Smooth muscle cell (in vitro differentiated cells): ENCODE measurements around the gene DPEP2. TPM values are rescaled to one million over a fixed set of nuclear protein-coding genes. Genes with fewer than 3 reads are reported as not detected.

Experiments
- DNase-seq: peaks from one replicate; lab custom pipeline; 2025; ENCODE audit not compliant: unreplicated experiment; lab: John Stamatoyannopoulos, UW
- H2AFZ ChIP-seq: fragments of 200-600 bp; sonication (generic); 2 replicates; pipeline ENCODE4 v1.6.0; 2016; ENCODE audit warnings: antibody characterized with exemption, low read depth, mild to moderate bottlenecking
- H3F3A ChIP-seq: fragments of 200-600 bp; sonication (generic); 2 replicates; pipeline ENCODE4 v1.6.0; 2017; ENCODE audit warnings: antibody characterized with exemption, low read depth
- H3K27ac ChIP-seq: fragments of 200-600 bp; sonication (generic); 2 replicates; pipeline ENCODE4 v1.5.1; 2016; ENCODE audit warnings: low read depth, mild to moderate bottlenecking
- H3K27me3 ChIP-seq: fragments of 200-600 bp; sonication (generic); 2 replicates; pipeline ENCODE4 v1.6.1; 2016; ENCODE audit warnings: low read depth, mild to moderate bottlenecking
- H3K36me3 ChIP-seq: fragments of 200-600 bp; sonication (generic); 2 replicates; pipeline ENCODE4 v1.5.1; 2016; ENCODE audit warnings: low read depth
- H3K4me1 ChIP-seq: fragments of 200-600 bp; sonication (generic); 2 replicates; pipeline ENCODE4 v1.5.1; 2016; ENCODE audit warnings: low read depth
- H3K4me2 ChIP-seq: fragments of 200-600 bp; sonication (generic); 2 replicates; pipeline ENCODE4 v1.6.0; 2016; ENCODE audit warnings: mild to moderate bottlenecking
- H3K4me3 ChIP-seq: fragments of 200-600 bp; sonication (generic); 2 replicates; pipeline ENCODE4 v1.5.1; 2016; ENCODE audit warnings: mild to moderate bottlenecking
- H3K79me2 ChIP-seq: fragments of 200-600 bp; sonication (generic); 2 replicates; pipeline ENCODE4 v1.6.0; 2016; ENCODE audit warnings: low read depth, mild to moderate bottlenecking
- H3K9ac ChIP-seq: fragments of 200-600 bp; sonication (generic); 2 replicates; pipeline ENCODE4 v1.6.0; 2016; ENCODE audit warnings: low read depth
- H3K9me3 ChIP-seq: fragments of 200-600 bp; sonication (generic); replicated peaks from 2 replicates; pipeline ENCODE4 v1.5.1; 2016; ENCODE audit warnings: low read depth
- H4K20me1 ChIP-seq: fragments of 200-600 bp; sonication (generic); 2 replicates; pipeline ENCODE4 v1.6.0; 2016; ENCODE audit warnings: low read depth
- CTCF ChIP-seq: fragments of 200-600 bp; sonication (generic); IDR thresholded peaks from 2 replicates; pipeline ENCODE4 v1.5.1; 2017; ENCODE audit warnings: borderline replicate concordance, mild to moderate bottlenecking, antibody characterized with exemption; ENCODE audit not compliant: insufficient read depth, poor library complexity, severe bottlenecking
- WGBS: methylation state at CpG from one replicate; pipeline ENCODE4 v1.1.7; 2016; ENCODE audit warnings: low lambda C conversion rate; 5-methylcytosine and 5-hydroxymethylcytosine counted together
- polyA plus RNA-seq: library from polyadenylated mRNA; unstranded; fragments of >200 nt; fragmentation: Nextera tagmentation; extraction: Ambion mirVana; gene quantifications from 2 replicates; pipeline ENCODE4 v1.2.1, GENCODE V29; 2016
- total RNA-seq: library from RNA; depleted of rRNA; stranded (reverse); fragments of >200 nt; gene quantifications from 2 replicates; pipeline ENCODE4 v1.2.3, GENCODE V29; 2014

DPEP2 gene
- total and polyA plus RNA-seq, 2 experiments from 2014 or later: not detected

- H3K4me1 ChIP-seq: no peaks in the 10 kb centered on the region
- H3K4me2 ChIP-seq: no peak within 1 kb of the TSS
- no peak for TF ChIP-seq CTCF
- H3K9ac ChIP-seq: no peak within 1 kb of the TSS
- H3K4me3 ChIP-seq: no peak within 1 kb of the TSS
- no peaks in the 10 kb centered on the region for H3K36me3 ChIP-seq
- no peak within 1 kb of the TSS for H2AFZ ChIP-seq
- H3K79me2 ChIP-seq: no peaks in the 10 kb centered on the region
- no peak within 1 kb of the TSS for H3K27ac ChIP-seq
- 84% methylated on average over 20 of the region's 23 CpGs for WGBS
- no peaks in the 10 kb centered on the region for H3K9me3 ChIP-seq
- DNase-seq: no peak
- H3K27me3 ChIP-seq: no peaks in the 10 kb centered on the region
- H3F3A ChIP-seq: peaks cover 20% of the 10 kb centered on the region
- peaks cover 100% of the 10 kb centered on the region for H4K20me1 ChIP-seq
These were observed 55.4 kb downstream of the DPEP2 start, which contains the start of gene LCAT for GRCh38 chr16:67943619-67944504. Gene LCAT (minus strand): TSS chr16:67944120. CDS start chr16:67944101, 19 bp downstream.

- Histone ChIP-seq H3K4me3 (no peak overlapping the region), H3F3A (peaks cover 20% of the 10 kb centered on the region), H2AFZ (no peak overlapping the region), H3K4me1 (no peaks in the 10 kb centered on the region), H4K20me1 (peaks cover 94% of the 10 kb centered on the region), H3K36me3 (no peaks in the 10 kb centered on the region), H3K27ac (no peak overlapping the region), H3K79me2 (no peaks in the 10 kb centered on the region), H3K9me3 (no peaks in the 10 kb centered on the region), H3K27me3 (no peaks in the 10 kb centered on the region), H3K9ac (no peak overlapping the region), H3K4me2 (no peak overlapping the region)
- no peak for TF ChIP-seq CTCF
- 93% methylated on average over 6 of the region's 6 CpGs for WGBS
- DNase-seq: no peak
These were observed 56.0 kb downstream of the DPEP2 start for GRCh38 chr16:67943256-67943618.

GRCh38 chr16:67942510-67943255, 56.6 kb downstream of the DPEP2 start:
- no peak for TF ChIP-seq CTCF
- WGBS: 95% methylated on average over 24 of the region's 27 CpGs
- peaks cover 88% of the 10 kb centered on the region for H4K20me1 ChIP-seq

More at GRCh38 chr16:67942510-67943255, 56.6 kb downstream of the DPEP2 start:
- Histone ChIP-seq H3K4me1 (no peaks in the 10 kb centered on the region), H3K9ac (no peak overlapping the region), H2AFZ (no peak overlapping the region), H3F3A (peaks cover 20% of the 10 kb centered on the region), H3K27ac (no peak overlapping the region), H3K4me2 (no peak overlapping the region), H3K79me2 (no peaks in the 10 kb centered on the region), H3K4me3 (no peak overlapping the region), H3K27me3 (no peaks in the 10 kb centered on the region), H3K36me3 (no peaks in the 10 kb centered on the region), H3K9me3 (no peaks in the 10 kb centered on the region)
- DNase-seq: no peak
